H1 (cell line): Measurements from ENCODE around the gene ASCL2. TPM values are rescaled to one million over a fixed set of nuclear protein-coding genes. Genes with fewer than 3 reads are reported as not detected.

Experiments
- CREB1 ChIP-seq: IDR thresholded peaks from 2 replicates; pipeline ENCODE4 v1.6.1; 2012; ENCODE audit warnings: inconsistent platforms
- EP300 ChIP-seq, 2 experiments: IDR thresholded peaks; 1 replicate in 1 of 2; 2 replicates in 1 of 2; pipeline ENCODE4 v1.6.1; 2011 to 2012; ENCODE audit warnings: low read depth in 2 of 2, low read length in 2 of 2, mild to moderate bottlenecking in 2 of 2, borderline replicate concordance in 1 of 2, inconsistent platforms in 1 of 2, moderate library complexity in 1 of 2
- NANOG ChIP-seq: IDR thresholded peaks from 2 replicates; pipeline ENCODE4 v1.6.1; 2011; ENCODE audit warnings: low read length, low read depth, mild to moderate bottlenecking, inconsistent platforms; ENCODE audit not compliant: insufficient read depth, poor library complexity, severe bottlenecking
- polyA plus RNA-seq, 7 experiments: library from polyadenylated mRNA; depleted of rRNA in 3 of 7; stranded (reverse) in 5 of 7; unstranded in 2 of 7; fragments of >200 nt in 5 of 7; fragments of 200-250 nt in 2 of 7; gene quantifications; 1 replicate in 5 of 7; 2 replicates in 1 of 7; 4 replicates in 1 of 7; pipeline versions ENCODE4 v1.2.1 to v1.2.3, GENCODE V29; 2011 to 2013; ENCODE audit warnings: missing spikeins in 2 of 7, mixed read lengths in 2 of 7
- total RNA-seq: library from RNA; stranded (reverse); fragmentation: NEBNext Ultra II Directional; extraction: Animal tissue kit (Norgen Biotek cat#: 25700); gene quantifications from 2 replicates; pipeline ENCODE4 v1.2.1, GENCODE V29; 2021

The ASCL2 gene
- total and polyA plus RNA-seq, 2 of the 8 experiments (the other 6 are each of a cell fraction or from before 2014, with no cell fraction given) = 0.51 to 0.56 TPM

- TF ChIP-seq EP300 (IDR thresholded peaks at IDR 0.05; ENCODE audit: borderline replicate concordance in 1 of 2, low read depth in 2 of 2, low read length in 2 of 2) (no peak), NANOG (no peak), CREB1 (no peak)
These were observed 9.7 kb downstream of the ASCL2 start (continued) for GRCh38 chr11:2260491-2261364.
